Endothelial cell of umbilical vein (primary cell): Measurements from ENCODE around the gene C1QA. TPM values are rescaled to one million over a fixed set of nuclear protein-coding genes. Genes with fewer than 3 reads are reported as not detected.

Experiments used
- BruUV-seq: library from RNA; stranded (reverse); fragments of 400-500 nt; replicated peaks from 2 replicates; lab custom pipeline; 2021; lab: Mats Ljungman, UMichigan
- CTCF ChIA-PET: fragments of 300-600, 350-600 bp; sonication (Branson Sonifier 250); formaldehyde crosslinking; loops from one replicate; lab custom pipeline; 2021; ENCODE audit warnings: antibody characterized with exemption, inconsistent platforms; lab: Charles Lee
- POLR2A ChIA-PET: fragments of 300-600, 350-600 bp; sonication (Branson Sonifier 250); formaldehyde crosslinking; loops from one replicate; lab custom pipeline; 2021; ENCODE audit warnings: antibody characterized with exemption, inconsistent platforms; lab: Charles Lee
- DNase-seq: peaks from one replicate; pipeline ENCODE4 v3.0.0-alpha.2; 2011; ENCODE audit warnings: low read depth, low spot score
- FAIRE-seq: peaks from 2 replicates; lab custom pipeline; 2011; peaks lifted over from hg19 to GRCh38; lab: Jason Lieb, UNC
- H2AFZ ChIP-seq: 2 replicates; pipeline ENCODE4 v1.6.0; 2012; ENCODE audit warnings: low read depth, low read length, control low read depth, inconsistent platforms
- H3K27ac ChIP-seq: 2 replicates; pipeline ENCODE4 v1.5.1; 2011; ENCODE audit warnings: low read depth, mild to moderate bottlenecking, control low read depth, low read length, moderate library complexity; ENCODE audit not compliant: insufficient read depth
- H3K27me3 ChIP-seq, 2 experiments: 2 replicates each; pipeline versions ENCODE4 v1.6.0 to v1.6.1; 2011; ENCODE audit warnings: low read length in 2 of 2, mixed read lengths in 1 of 2; ENCODE audit not compliant: control insufficient read depth in 2 of 2, insufficient read depth in 2 of 2
- H3K36me3 ChIP-seq, 2 experiments: 2 replicates in 1 of 2; 3 replicates in 1 of 2; pipeline ENCODE4 v1.5.1; 2011; ENCODE audit warnings: low read length in 2 of 2, mild to moderate bottlenecking in 1 of 2, moderate library complexity in 1 of 2; ENCODE audit not compliant: control insufficient read depth in 2 of 2, insufficient read depth in 2 of 2; ENCODE audit errors: extremely low read depth in 1 of 2
- H3K4me1 ChIP-seq: 3 replicates; pipeline ENCODE4 v1.5.1; 2011; ENCODE audit warnings: mild to moderate bottlenecking, low read length; ENCODE audit not compliant: control insufficient read depth, insufficient read depth; ENCODE audit errors: extremely low read depth
- H3K4me2 ChIP-seq: 2 replicates; pipeline ENCODE4 v1.6.1; 2011; ENCODE audit warnings: low read length, control low read depth, mixed read lengths; ENCODE audit not compliant: insufficient read depth
- H3K4me3 ChIP-seq, 3 experiments: fragments of 200-600 bp in 1 of 3; sonication (generic), shearing (Covaris generic) in 1 of 3; replicated peaks in 1 of 3; 2 replicates each; pipeline ENCODE4 v1.5.1; 2011 to 2016; ENCODE audit warnings: control low read depth in 3 of 3, low read length in 3 of 3, mild to moderate bottlenecking in 2 of 3, inconsistent platforms in 1 of 3, low read depth in 1 of 3, moderate library complexity in 1 of 3; ENCODE audit not compliant: insufficient read depth in 1 of 3
- H3K79me2 ChIP-seq: 2 replicates; pipeline ENCODE4 v1.6.0; 2012; ENCODE audit warnings: low read length, inconsistent platforms; ENCODE audit not compliant: control insufficient read depth, insufficient read depth
- H3K9ac ChIP-seq: replicated peaks from 2 replicates; pipeline ENCODE3; 2011; ENCODE audit warnings: low read length, control low read depth; ENCODE audit not compliant: insufficient read depth; ENCODE audit errors: extremely low read depth
- H3K9me1 ChIP-seq: replicated peaks from 3 replicates; pipeline ENCODE4 v1.6.0; 2011; ENCODE audit warnings: mild to moderate bottlenecking, low read length; ENCODE audit not compliant: control insufficient read depth, insufficient read depth; ENCODE audit errors: extremely low read depth
- H3K9me3 ChIP-seq: replicated peaks from 2 replicates; pipeline ENCODE4 v1.5.1; 2012; ENCODE audit warnings: low read length, inconsistent platforms; ENCODE audit not compliant: control insufficient read depth, insufficient read depth
- H4K20me1 ChIP-seq: replicated peaks from 2 replicates; pipeline ENCODE3; 2011; ENCODE audit warnings: mild to moderate bottlenecking, low read length; ENCODE audit not compliant: control insufficient read depth, insufficient read depth; ENCODE audit errors: extremely low read depth
- EZH2 ChIP-seq: IDR thresholded peaks from 2 replicates; pipeline ENCODE4 v1.6.1; 2012; ENCODE audit warnings: borderline replicate concordance, low read depth, mild to moderate bottlenecking, moderate library complexity, low read length, inconsistent platforms; ENCODE audit not compliant: severe bottlenecking
- FOS ChIP-seq: IDR thresholded peaks from 2 replicates; pipeline ENCODE4 v1.6.1; 2011; ENCODE audit warnings: mild to moderate bottlenecking, low read length, moderate library complexity, borderline replicate concordance; ENCODE audit not compliant: insufficient read depth
- GATA2 ChIP-seq: IDR thresholded peaks from 2 replicates; pipeline ENCODE4 v1.7.0; 2011; ENCODE audit warnings: low read depth, mild to moderate bottlenecking, moderate library complexity, mixed read lengths, low read length; ENCODE audit not compliant: insufficient read length, insufficient read depth
- JUN ChIP-seq: IDR thresholded peaks from 2 replicates; pipeline ENCODE4 v1.6.1; 2011; ENCODE audit warnings: borderline replicate concordance, low read depth; ENCODE audit not compliant: insufficient read length, insufficient read depth
- MYC ChIP-seq: IDR thresholded peaks from one replicate; pipeline ENCODE4 v1.6.1; 2011; ENCODE audit warnings: mild to moderate bottlenecking, low read depth, low read length
- POLR2A ChIP-seq: IDR thresholded peaks from 2 replicates; pipeline ENCODE4 v1.6.1; 2012; ENCODE audit warnings: low read depth, mild to moderate bottlenecking, control low read depth, low read length
- POLR2AphosphoS5 ChIP-seq: IDR thresholded peaks from 2 replicates; pipeline ENCODE4 v1.6.1; 2012; ENCODE audit warnings: low read depth, mild to moderate bottlenecking, control low read depth, low read length, moderate library complexity; ENCODE audit not compliant: insufficient read depth
- dilution Hi-C: fragments of 300-500 bp; cut with MboI; formaldehyde crosslinking; loops from one replicate; pipeline ENCODE4 v1.15.0; 2019; ENCODE audit warnings: low sequenced_read_pairs; ENCODE audit not compliant: extremely low pct_ligation_motif_present
- intact Hi-C: fragments of 100-400 bp; cut with micrococcal nuclease; formaldehyde crosslinking; loops from one replicate; pipeline ENCODE4 v1.10.0; 2022
- polyA plus RNA-seq, 4 experiments: library from polyadenylated mRNA; depleted of rRNA in 3 of 4; stranded (reverse) in 3 of 4; unstranded in 1 of 4; fragments of >200 nt; gene quantifications; 2 replicates each; pipeline versions ENCODE4 v1.2.1 to v1.2.3, GENCODE V29; 2011 to 2012; ENCODE audit warnings: missing spikeins in 1 of 4
- total RNA-seq: library from RNA; stranded (reverse); gene quantifications from 2 replicates; pipeline ENCODE4 v1.2.3, GENCODE V29; 2021
- TF ChIP-seq, protein P1 (sequence below): IDR thresholded peaks from 2 replicates; pipeline ENCODE4 v1.6.1; 2011; ENCODE audit not compliant: insufficient read depth, insufficient read length
- TF ChIP-seq, protein P2 (sequence below), 2 donors: IDR thresholded peaks; 1 replicate in 1 of 2; 2 replicates in 1 of 2; pipeline ENCODE4 v1.5.1; 2011; ENCODE audit warnings: low read length in 2 of 2, mild to moderate bottlenecking in 2 of 2, moderate library complexity in 2 of 2, control low read depth in 1 of 2, inconsistent platforms in 1 of 2, low read depth in 1 of 2; ENCODE audit not compliant: insufficient read depth in 1 of 2; ENCODE audit errors: extremely low read depth in 1 of 2

The C1QA gene
- total and polyA plus RNA-seq, 2 donors (not counting 3 experiments of a cell fraction or from before 2014, with no cell fraction given) = not detected

GRCh38 chr1:22643928-22644327, 7.5 kb downstream of the C1QA start:
- Histone ChIP-seq H3K27ac (no peak overlapping the region), H4K20me1 (no peaks in the 10 kb centered on the region), H3K79me2 (no peaks in the 10 kb centered on the region), H3K9ac (no peak overlapping the region), H3K9me3 (no peaks in the 10 kb centered on the region), H3K27me3 (no peaks in the 10 kb centered on the region), H3K9me1 (no peaks in the 10 kb centered on the region), H2AFZ (no peak overlapping the region), H3K36me3 (no peaks in the 10 kb centered on the region), H3K4me3 (no peak overlapping the region), H3K4me2 (no peak overlapping the region), H3K4me1 (no peaks in the 10 kb centered on the region)
- no TSS peak for BruUV-seq
- dilution Hi-C loops (no loop called here), intact Hi-C loops (loop anchor here (5.0 kb wide), 1 partner anchor 947 kb away; no protein-coding TSS in a partner anchor)
- TF ChIP-seq, protein P1, sequence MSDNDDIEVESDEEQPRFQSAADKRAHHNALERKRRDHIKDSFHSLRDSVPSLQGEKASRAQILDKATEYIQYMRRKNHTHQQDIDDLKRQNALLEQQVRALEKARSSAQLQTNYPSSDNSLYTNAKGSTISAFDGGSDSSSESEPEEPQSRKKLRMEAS = no peak
- TF ChIP-seq POLR2A (no peak), POLR2AphosphoS5 (no peak), GATA2 (no peak), FOS (no peak), EZH2 (no peak), MYC (no peak), JUN (no peak)
- TF ChIP-seq, protein P2, sequence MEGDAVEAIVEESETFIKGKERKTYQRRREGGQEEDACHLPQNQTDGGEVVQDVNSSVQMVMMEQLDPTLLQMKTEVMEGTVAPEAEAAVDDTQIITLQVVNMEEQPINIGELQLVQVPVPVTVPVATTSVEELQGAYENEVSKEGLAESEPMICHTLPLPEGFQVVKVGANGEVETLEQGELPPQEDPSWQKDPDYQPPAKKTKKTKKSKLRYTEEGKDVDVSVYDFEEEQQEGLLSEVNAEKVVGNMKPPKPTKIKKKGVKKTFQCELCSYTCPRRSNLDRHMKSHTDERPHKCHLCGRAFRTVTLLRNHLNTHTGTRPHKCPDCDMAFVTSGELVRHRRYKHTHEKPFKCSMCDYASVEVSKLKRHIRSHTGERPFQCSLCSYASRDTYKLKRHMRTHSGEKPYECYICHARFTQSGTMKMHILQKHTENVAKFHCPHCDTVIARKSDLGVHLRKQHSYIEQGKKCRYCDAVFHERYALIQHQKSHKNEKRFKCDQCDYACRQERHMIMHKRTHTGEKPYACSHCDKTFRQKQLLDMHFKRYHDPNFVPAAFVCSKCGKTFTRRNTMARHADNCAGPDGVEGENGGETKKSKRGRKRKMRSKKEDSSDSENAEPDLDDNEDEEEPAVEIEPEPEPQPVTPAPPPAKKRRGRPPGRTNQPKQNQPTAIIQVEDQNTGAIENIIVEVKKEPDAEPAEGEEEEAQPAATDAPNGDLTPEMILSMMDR (IDR thresholded peaks at IDR 0.05; ENCODE audit: extremely low read depth in 1 of 2, insufficient read depth in 1 of 2, low read depth in 1 of 2, low read length in 2 of 2) = no peak
- DNase-seq = no peak
- ChIA-PET CTCF (interaction anchor here (3.0 to 5.5 kb wide), 2 partner anchors 223 to 227 kb away, joined by 21 to 154 read pairs; no protein-coding TSS in a partner anchor), POLR2A (no interaction called here)
- no peak for FAIRE-seq
